Spleen (tissue), 7 donors: ENCODE results near the gene AEBP2.
"Not testable (repeated sequence)": the region's sequence is repeated elsewhere in the genome, so short reads cannot be mapped to it uniquely, and the experiment has no call there.

Experiments
- POLR2A ChIP-seq, 3 donors: fragments of 450-650 bp; IDR thresholded peaks; one replicate each; pipeline ENCODE4 v1.5.1; 2017; ENCODE audit warnings: antibody characterized with exemption in 3 of 3, mild to moderate bottlenecking in 1 of 3
- POLR2AphosphoS5 ChIP-seq, 3 donors: sonication (generic); formaldehyde crosslinking; IDR thresholded peaks; one replicate each; pipeline ENCODE4 v1.5.1; 2017; ENCODE audit warnings: antibody characterized with exemption in 3 of 3
- TF ChIP-seq, protein P1 (sequence below), 11 experiments: fragments of 200-600 bp in 7 of 11; fragments of 450-650 bp in 4 of 11; sonication (generic) in 4 of 11; IDR thresholded peaks in 8 of 11; conservative IDR thresholded peaks in 3 of 11; 1 replicate in 7 of 11; 2 replicates in 4 of 11; pipeline versions ENCODE4 v1.4.0 to v1.8.0; 2016 to 2021; ENCODE audit warnings: antibody characterized with exemption in 11 of 11, inconsistent platforms in 4 of 11, mild to moderate bottlenecking in 1 of 11
- donor health status: DM: no; HTN: no; CAD: no; lungs with moderate emphysema.
- donor health status: DM: no; HTN: no; CAD: no.
- donor health status: DM: no; HTN: no; CAD: no.

DNA sequence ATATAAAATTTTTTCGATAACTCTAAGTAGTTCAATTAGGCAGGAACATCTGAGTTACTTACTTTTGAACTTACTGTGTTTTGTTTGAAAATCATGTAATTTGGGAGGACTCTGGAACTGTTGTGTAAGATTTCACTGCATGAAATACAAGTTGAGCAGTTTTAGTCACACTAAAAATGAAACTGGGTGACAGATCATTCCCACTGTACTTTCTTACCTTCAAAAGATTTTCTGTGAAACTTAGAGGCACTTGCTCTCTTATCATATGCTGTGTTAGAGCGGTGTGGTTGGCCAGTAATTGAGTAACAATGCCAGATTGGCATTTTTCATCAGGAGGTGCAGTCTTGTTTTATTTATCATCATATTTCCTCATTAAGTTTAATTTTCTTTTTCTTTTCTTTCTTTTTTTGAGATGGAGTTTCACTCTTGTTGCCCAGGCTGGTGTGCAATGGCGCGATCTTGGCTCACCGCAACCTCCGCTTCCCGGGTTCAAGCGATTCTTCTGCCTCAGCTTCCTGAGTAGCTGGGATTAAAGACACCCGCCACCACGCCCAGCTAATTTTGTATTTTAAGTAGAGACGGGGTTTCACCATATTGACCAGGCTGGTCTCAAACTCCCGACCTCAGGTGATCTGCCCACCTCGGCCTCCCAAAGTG, 113.3 kb downstream of the AEBP2 start:
- not testable (repeated sequence) for TF ChIP-seq POLR2A, POLR2AphosphoS5 (IDR thresholded peaks at IDR 0.05)
- TF ChIP-seq, protein P1, sequence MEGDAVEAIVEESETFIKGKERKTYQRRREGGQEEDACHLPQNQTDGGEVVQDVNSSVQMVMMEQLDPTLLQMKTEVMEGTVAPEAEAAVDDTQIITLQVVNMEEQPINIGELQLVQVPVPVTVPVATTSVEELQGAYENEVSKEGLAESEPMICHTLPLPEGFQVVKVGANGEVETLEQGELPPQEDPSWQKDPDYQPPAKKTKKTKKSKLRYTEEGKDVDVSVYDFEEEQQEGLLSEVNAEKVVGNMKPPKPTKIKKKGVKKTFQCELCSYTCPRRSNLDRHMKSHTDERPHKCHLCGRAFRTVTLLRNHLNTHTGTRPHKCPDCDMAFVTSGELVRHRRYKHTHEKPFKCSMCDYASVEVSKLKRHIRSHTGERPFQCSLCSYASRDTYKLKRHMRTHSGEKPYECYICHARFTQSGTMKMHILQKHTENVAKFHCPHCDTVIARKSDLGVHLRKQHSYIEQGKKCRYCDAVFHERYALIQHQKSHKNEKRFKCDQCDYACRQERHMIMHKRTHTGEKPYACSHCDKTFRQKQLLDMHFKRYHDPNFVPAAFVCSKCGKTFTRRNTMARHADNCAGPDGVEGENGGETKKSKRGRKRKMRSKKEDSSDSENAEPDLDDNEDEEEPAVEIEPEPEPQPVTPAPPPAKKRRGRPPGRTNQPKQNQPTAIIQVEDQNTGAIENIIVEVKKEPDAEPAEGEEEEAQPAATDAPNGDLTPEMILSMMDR (IDR thresholded peaks at IDR 0.05 in 8 of 11, conservative IDR thresholded peaks at IDR 0.05 in 3 of 11) = not testable (repeated sequence)
